ENCODE data around the gene SPEF1. TPM values are rescaled to one million over a fixed set of nuclear protein-coding genes. Genes with fewer than 3 reads are reported as not detected.

SPEF1 gene
- total and polyA plus RNA-seq, 2 of the 4 experiments (the other 2 are of a cell fraction) = 0.15 TPM; not detected in 1

DNA sequence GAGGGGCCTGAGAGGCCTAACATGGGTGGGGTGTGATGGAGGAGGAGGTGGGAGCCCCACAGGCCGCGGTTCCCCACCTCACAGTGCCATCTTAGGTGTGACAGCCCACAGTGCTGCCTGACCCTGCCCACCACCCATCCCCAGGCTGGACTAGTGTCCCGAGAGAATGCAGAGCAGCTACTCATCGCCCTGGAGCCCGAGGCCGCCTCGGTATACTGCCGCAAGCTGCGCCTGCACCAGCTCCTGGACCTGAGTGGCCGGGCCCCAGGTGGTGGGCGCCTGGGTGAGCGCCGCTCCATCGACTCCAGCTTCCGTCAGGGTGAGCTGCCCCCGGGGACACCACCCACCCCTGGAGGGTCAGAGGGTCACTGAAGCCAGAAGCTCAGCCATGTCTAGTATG is 33.2 kb downstream of the SPEF1 start:
- H3K9ac ChIP-seq (ENCODE audit: low read depth, low read length) = no peak overlapping the region
- no peak overlapping the region for H2AFZ ChIP-seq (replicated peaks; ENCODE audit: low read length, poor library complexity)
- no peak overlapping the region for H3K27ac ChIP-seq (ENCODE audit: insufficient read depth, low read length)
- ChIA-PET CTCF (interaction anchor here (0.5 to 1.3 kb wide), 2 partner anchors 10 to 71 kb away, joined by 3 read pairs; no protein-coding TSS in a partner anchor), POLR2A (ENCODE audit: unreplicated experiment) (interaction anchor here (0.6 kb wide), 1 partner anchor 26 kb away, joined by 7 read pairs; no protein-coding TSS in a partner anchor)
- H2BK20ac ChIP-seq (ENCODE audit: low read depth, low read length) = no peak overlapping the region
- no peak overlapping the region for H3K56ac ChIP-seq (ENCODE audit: extremely low read depth, insufficient read depth, low read length)
- no peak overlapping the region for H4K5ac ChIP-seq (ENCODE audit: low read depth, low read length)
- no peak overlapping the region for H2BK15ac ChIP-seq (ENCODE audit: low read depth, low read length)
- no peaks in the 10 kb centered on the region for H3K79me1 ChIP-seq (ENCODE audit: low read depth in 1 of 2, low read length in 2 of 2)
- intact Hi-C loops (cut with micrococcal nuclease) = no loop called here
- 0 out of 2 replicates have a peak, but pooled peaks cover 6% of the 10 kb centered on the region for H4K20me1 ChIP-seq (ENCODE audit: insufficient read depth, low read length)
- no peak overlapping the region for H3K4me2 ChIP-seq (ENCODE audit: low read depth, low read length)
- peaks cover 12% of the 10 kb centered on the region for H3K27me3 ChIP-seq (ENCODE audit: control insufficient read depth, insufficient read depth, low read length)
- H3K9me1 ChIP-seq (ENCODE audit: insufficient read depth, low read length) = no peaks in the 10 kb centered on the region
- no peak overlapping the region for H3K14ac ChIP-seq (replicated peaks; ENCODE audit: low read depth, low read length)
- DNase-seq (no peak), ATAC-seq (ENCODE audit: low read depth) (no peak)
- H3K36me3 ChIP-seq (ENCODE audit: control insufficient read depth, insufficient read depth, low read length) = peaks cover 2% of the 10 kb centered on the region
- H4K8ac ChIP-seq (ENCODE audit: low read depth in 2 of 2, low read length in 2 of 2) = no peak overlapping the region
- dilution Hi-C loops (cut with HindIII; ENCODE audit: low sequenced_read_pairs, unreplicated experiment) = no loop called here
- TF ChIP-seq, protein P1, sequence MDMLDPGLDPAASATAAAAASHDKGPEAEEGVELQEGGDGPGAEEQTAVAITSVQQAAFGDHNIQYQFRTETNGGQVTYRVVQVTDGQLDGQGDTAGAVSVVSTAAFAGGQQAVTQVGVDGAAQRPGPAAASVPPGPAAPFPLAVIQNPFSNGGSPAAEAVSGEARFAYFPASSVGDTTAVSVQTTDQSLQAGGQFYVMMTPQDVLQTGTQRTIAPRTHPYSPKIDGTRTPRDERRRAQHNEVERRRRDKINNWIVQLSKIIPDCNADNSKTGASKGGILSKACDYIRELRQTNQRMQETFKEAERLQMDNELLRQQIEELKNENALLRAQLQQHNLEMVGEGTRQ (IDR thresholded peaks at IDR 0.05; ENCODE audit: low read depth, low read length) = no peak
- TF ChIP-seq BHLHE40 (IDR thresholded peaks at IDR 0.05; ENCODE audit: low read depth, low read length) = no peak
- no peak for TF ChIP-seq MAZ (IDR thresholded peaks at IDR 0.05; ENCODE audit: borderline replicate concordance, low read depth, low read length)
- no peak for TF ChIP-seq RAD21 (IDR thresholded peaks at IDR 0.05; ENCODE audit: low read length)
- TF ChIP-seq MAFK (IDR thresholded peaks at IDR 0.05; ENCODE audit: low read depth, low read length) = no peak
- TF ChIP-seq CEBPB (IDR thresholded peaks at IDR 0.05; ENCODE audit: low read depth, low read length) = no peak
- TF ChIP-seq, protein P2, sequence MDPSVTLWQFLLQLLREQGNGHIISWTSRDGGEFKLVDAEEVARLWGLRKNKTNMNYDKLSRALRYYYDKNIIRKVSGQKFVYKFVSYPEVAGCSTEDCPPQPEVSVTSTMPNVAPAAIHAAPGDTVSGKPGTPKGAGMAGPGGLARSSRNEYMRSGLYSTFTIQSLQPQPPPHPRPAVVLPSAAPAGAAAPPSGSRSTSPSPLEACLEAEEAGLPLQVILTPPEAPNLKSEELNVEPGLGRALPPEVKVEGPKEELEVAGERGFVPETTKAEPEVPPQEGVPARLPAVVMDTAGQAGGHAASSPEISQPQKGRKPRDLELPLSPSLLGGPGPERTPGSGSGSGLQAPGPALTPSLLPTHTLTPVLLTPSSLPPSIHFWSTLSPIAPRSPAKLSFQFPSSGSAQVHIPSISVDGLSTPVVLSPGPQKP (IDR thresholded peaks at IDR 0.05; ENCODE audit: borderline replicate concordance, low read depth, low read length) = no peak
- no peak for TF ChIP-seq MXI1 (IDR thresholded peaks at IDR 0.05; ENCODE audit: borderline replicate concordance, low read depth, low read length)
- TF ChIP-seq CHD1 (IDR thresholded peaks at IDR 0.05; ENCODE audit: low read depth, low read length) = no peak
- no peak for TF ChIP-seq POLR2A (IDR thresholded peaks at IDR 0.05; ENCODE audit: low read depth, low read length)
- TF ChIP-seq, protein P3, sequence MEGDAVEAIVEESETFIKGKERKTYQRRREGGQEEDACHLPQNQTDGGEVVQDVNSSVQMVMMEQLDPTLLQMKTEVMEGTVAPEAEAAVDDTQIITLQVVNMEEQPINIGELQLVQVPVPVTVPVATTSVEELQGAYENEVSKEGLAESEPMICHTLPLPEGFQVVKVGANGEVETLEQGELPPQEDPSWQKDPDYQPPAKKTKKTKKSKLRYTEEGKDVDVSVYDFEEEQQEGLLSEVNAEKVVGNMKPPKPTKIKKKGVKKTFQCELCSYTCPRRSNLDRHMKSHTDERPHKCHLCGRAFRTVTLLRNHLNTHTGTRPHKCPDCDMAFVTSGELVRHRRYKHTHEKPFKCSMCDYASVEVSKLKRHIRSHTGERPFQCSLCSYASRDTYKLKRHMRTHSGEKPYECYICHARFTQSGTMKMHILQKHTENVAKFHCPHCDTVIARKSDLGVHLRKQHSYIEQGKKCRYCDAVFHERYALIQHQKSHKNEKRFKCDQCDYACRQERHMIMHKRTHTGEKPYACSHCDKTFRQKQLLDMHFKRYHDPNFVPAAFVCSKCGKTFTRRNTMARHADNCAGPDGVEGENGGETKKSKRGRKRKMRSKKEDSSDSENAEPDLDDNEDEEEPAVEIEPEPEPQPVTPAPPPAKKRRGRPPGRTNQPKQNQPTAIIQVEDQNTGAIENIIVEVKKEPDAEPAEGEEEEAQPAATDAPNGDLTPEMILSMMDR (conservative IDR thresholded peaks at IDR 0.05; ENCODE audit: low read depth, low read length) = no peak
- no peak for TF ChIP-seq NFE2L2 (IDR thresholded peaks at IDR 0.05; ENCODE audit: low read depth, low read length)
- no peak for TF ChIP-seq RCOR1 (IDR thresholded peaks at IDR 0.05; ENCODE audit: insufficient replicate concordance, low read length)
- TF ChIP-seq FOS (IDR thresholded peaks at IDR 0.05; ENCODE audit: low read depth, low read length) = no peak
- no peak overlapping the region for H3K23ac ChIP-seq (ENCODE audit: low read depth, low read length)
- no TSS peak for BruUV-seq (replicated peaks)
- no peak overlapping the region for H2AK5ac ChIP-seq (ENCODE audit: low read depth, low read length)
- H2AK9ac ChIP-seq (replicated peaks; ENCODE audit: low read depth, low read length, poor library complexity) = no peak overlapping the region
- H3K18ac ChIP-seq (ENCODE audit: low read depth, low read length) = no peak overlapping the region
- H3K4me1 ChIP-seq (ENCODE audit: control insufficient read depth, insufficient read depth, low read length) = no peaks in the 10 kb centered on the region
- H3K4ac ChIP-seq (ENCODE audit: low read depth, low read length) = no peak overlapping the region
- in situ Hi-C loops (cut with MboI; ENCODE audit: low sequenced_read_pairs) = no loop called here
- H2BK5ac ChIP-seq (ENCODE audit: low read depth, low read length, poor library complexity, severe bottlenecking) = no peak overlapping the region
- no peak overlapping the region for H2BK120ac ChIP-seq (ENCODE audit: low read depth, low read length)
- H3K4me3 ChIP-seq (ENCODE audit: insufficient read depth, low read depth, low read length) = no peak overlapping the region
- no peaks in the 10 kb centered on the region for H3K9me3 ChIP-seq (ENCODE audit: control insufficient read depth, insufficient read depth, low read length)
- H4K91ac ChIP-seq (ENCODE audit: insufficient read depth, low read depth, low read length) = no peak overlapping the region
- 100% methylated on average over 10 of the region's 16 CpGs; no CpG with 5 or more reads in 1 of the 2 experiments for WGBS, 2 experiments (ENCODE audit: extremely low coverage in 2 of 2, insufficient read length in 1 of 2)

Measured in IMR-90 (cell line).